ENCODE measurements around the gene LNP1.
A peak's percentile ranks its signal among the peaks of the same experiment; 100 is the strongest.

- TF ChIP-seq CTCF (CRISPR knock-in tag; IDR thresholded peaks at IDR 0.05) (no peak), SETDB1 (CRISPR knock-in tag; IDR thresholded peaks at IDR 0.05; ENCODE audit: borderline replicate concordance) (peak; percentile 79; the same call in 1 of the 2 replicates), ZBTB40 (IDR thresholded peaks at IDR 0.05) (no peak), ZBTB40 (CRISPR knock-in tag; IDR thresholded peaks at IDR 0.05) (no peak), ATF2 (CRISPR knock-in tag; IDR thresholded peaks at IDR 0.05) (no peak), ZNF563 (CRISPR knock-in tag; IDR thresholded peaks at IDR 0.05) (no peak), CREB1 (IDR thresholded peaks at IDR 0.05) (no peak), CREB1 (CRISPR knock-in tag; IDR thresholded peaks at IDR 0.05) (no peak), ZHX1 (CRISPR knock-in tag; IDR thresholded peaks at IDR 0.05; ENCODE audit: low read depth) (no peak), CREM (IDR thresholded peaks at IDR 0.05) (0 out of 2 replicates have a peak, but pooled peaks have one; percentile 18), CREM (CRISPR knock-in tag; IDR thresholded peaks at IDR 0.05) (no peak), PATZ1 (CRISPR knock-in tag; IDR thresholded peaks at IDR 0.05) (no peak), TCF7L2 (IDR thresholded peaks at IDR 0.05; ENCODE audit: low read depth, low read length) (no peak)
Measured at GRCh38 chr3:100411091-100411982, 10.0 kb downstream of the LNP1 start.
